Mesendoderm (in vitro differentiated cells): ENCODE measurements around the gene HEBP1.
A peak's percentile ranks its signal among the peaks of the same experiment; 100 is the strongest.

Source experiments
- DNase-seq: peaks from one replicate; pipeline ENCODE4 v3.0.0; 2013
- H2AK5ac ChIP-seq: 2 replicates; pipeline ENCODE4 v1.6.1; 2013; ENCODE audit warnings: low read length, inconsistent platforms
- H2BK120ac ChIP-seq: 2 replicates; pipeline ENCODE4 v1.6.1; 2013; ENCODE audit warnings: low read depth, mild to moderate bottlenecking, low read length, moderate library complexity, mixed read lengths
- H2BK15ac ChIP-seq: replicated peaks from 2 replicates; pipeline ENCODE4 v1.6.1; 2013; ENCODE audit warnings: low read depth, mild to moderate bottlenecking, moderate library complexity
- H2BK5ac ChIP-seq: 2 replicates; pipeline ENCODE4 v1.6.1; 2013; ENCODE audit warnings: low read length, inconsistent platforms
- H3K18ac ChIP-seq: 2 replicates; pipeline ENCODE4 v1.6.1; 2013; ENCODE audit warnings: mild to moderate bottlenecking, low read length, mixed read lengths
- H3K23ac ChIP-seq: one replicate; pipeline ENCODE4 v1.6.1; 2013; ENCODE audit warnings: low read length
- H3K27ac ChIP-seq: 2 replicates; pipeline ENCODE4 v1.5.1; 2013; ENCODE audit warnings: low read depth, mild to moderate bottlenecking, inconsistent platforms, low read length, moderate library complexity
- H3K27me3 ChIP-seq: 2 replicates; pipeline ENCODE4 v1.6.1; 2013; ENCODE audit warnings: low read length, control low read depth, mild to moderate bottlenecking, inconsistent platforms; ENCODE audit not compliant: insufficient read depth, poor library complexity
- H3K36me3 ChIP-seq: 2 replicates; pipeline ENCODE4 v1.6.1; 2013; ENCODE audit warnings: low read length, inconsistent platforms; ENCODE audit not compliant: control insufficient read depth, insufficient read depth
- H3K4ac ChIP-seq: one replicate; pipeline ENCODE4 v1.6.1; 2013; ENCODE audit warnings: low read depth, mild to moderate bottlenecking, low read length, moderate library complexity
- H3K4me1 ChIP-seq: 2 replicates; pipeline ENCODE4 v1.6.1; 2013; ENCODE audit warnings: low read depth, low read length, inconsistent platforms; ENCODE audit not compliant: control insufficient read depth
- H3K4me2 ChIP-seq: 2 replicates; pipeline ENCODE4 v1.6.1; 2013; ENCODE audit warnings: low read length
- H3K4me3 ChIP-seq: 2 replicates; pipeline ENCODE4 v1.5.1; 2013; ENCODE audit warnings: mild to moderate bottlenecking, low read length
- H3K56ac ChIP-seq: one replicate; pipeline ENCODE4 v1.6.1; 2013; ENCODE audit warnings: low read length
- H3K79me1 ChIP-seq: 2 replicates; pipeline ENCODE4 v1.6.1; 2013; ENCODE audit warnings: low read length, inconsistent platforms
- H3K79me2 ChIP-seq: 2 replicates; pipeline ENCODE4 v1.6.1; 2013; ENCODE audit warnings: mild to moderate bottlenecking, low read length; ENCODE audit not compliant: control insufficient read depth, insufficient read depth
- H3K9ac ChIP-seq: 2 replicates; pipeline ENCODE4 v1.6.1; 2013; ENCODE audit warnings: low read length, inconsistent platforms
- H4K5ac ChIP-seq: one replicate; pipeline ENCODE4 v1.6.1; 2013; ENCODE audit warnings: low read length
- H4K8ac ChIP-seq: one replicate; pipeline ENCODE4 v1.6.1; 2013; ENCODE audit warnings: low read depth, mild to moderate bottlenecking, control low read depth, low read length, moderate library complexity
- WGBS: extraction: QIAGEN DNeasy Blood & Tissue Kit; methylation state at CpG from one replicate; pipeline ENCODE4 v1.1.7; 2013; ENCODE audit warnings: low lambda C conversion rate, missing lambda C conversion rate; ENCODE audit not compliant: insufficient coverage; ENCODE audit errors: extremely low coverage; 5-methylcytosine and 5-hydroxymethylcytosine counted together

Gene HEBP1

DNA sequence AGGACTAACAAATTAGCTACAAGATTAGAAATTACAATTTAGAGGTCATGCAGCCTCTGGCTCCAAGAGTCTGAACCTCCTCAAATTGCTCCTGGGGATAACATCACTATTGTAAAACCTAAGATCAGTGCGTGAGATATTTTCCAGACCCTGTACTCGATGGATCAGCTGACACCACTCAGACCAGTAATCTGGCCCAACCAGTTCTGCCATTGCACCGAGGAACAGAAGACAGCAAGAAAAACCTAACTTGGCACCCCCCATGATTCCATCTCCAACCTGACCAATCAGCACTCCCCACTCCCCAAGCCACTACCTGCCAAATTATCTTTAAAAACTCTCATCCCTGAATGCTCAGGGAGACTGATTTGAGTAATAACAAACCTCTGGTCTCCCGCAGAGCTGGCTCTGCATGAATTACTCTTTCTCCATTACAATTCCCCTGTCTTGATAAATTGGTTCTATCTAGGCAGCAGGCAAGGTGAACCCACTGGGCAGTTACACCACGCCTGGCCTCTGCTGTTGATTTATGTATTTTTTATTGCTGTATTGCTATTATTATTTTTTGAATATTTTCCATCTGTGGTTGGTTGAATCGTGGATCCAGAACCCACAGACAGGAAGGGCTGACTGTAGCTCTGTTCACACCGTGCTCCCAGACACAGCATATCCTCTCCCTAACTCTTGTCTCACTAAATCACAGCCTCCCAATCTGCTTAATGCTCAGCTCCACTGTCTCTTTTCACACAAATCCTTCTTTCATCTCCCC, 9.2 kb downstream of the HEBP1 start:
- no peak overlapping the region for H3K9ac ChIP-seq
- H4K8ac ChIP-seq, result no peak overlapping the region
- H3K79me1 ChIP-seq, result no peaks in the 10 kb centered on the region
- no peak overlapping the region for H2BK15ac ChIP-seq
- no CpG with 5 or more reads among the region's 7 CpGs for WGBS
- no peak overlapping the region for H3K18ac ChIP-seq
- H3K23ac ChIP-seq, result no peak overlapping the region
- no peaks in the 10 kb centered on the region for H3K79me2 ChIP-seq
- no peak overlapping the region for H3K4me3 ChIP-seq
- no peak for DNase-seq
- no peak overlapping the region for H2AK5ac ChIP-seq
- peaks cover 2% of the 10 kb centered on the region for H3K4me1 ChIP-seq
- no peak overlapping the region for H3K27ac ChIP-seq
- no peak overlapping the region for H3K56ac ChIP-seq
- H3K4ac ChIP-seq, result no peak overlapping the region
- H3K36me3 ChIP-seq, result no peaks in the 10 kb centered on the region
- no peak overlapping the region for H4K5ac ChIP-seq
- no peak overlapping the region for H3K4me2 ChIP-seq
- no peak overlapping the region for H2BK120ac ChIP-seq
- H2BK5ac ChIP-seq, result no peak overlapping the region
- no peaks in the 10 kb centered on the region for H3K27me3 ChIP-seq

- Histone ChIP-seq H3K79me2 (no peaks in the 10 kb centered on the region), H3K18ac (no peak overlapping the region), H3K56ac (no peak overlapping the region), H3K4me1 (peaks cover 2% of the 10 kb centered on the region), H3K4ac (no peak overlapping the region), H2AK5ac (no peak overlapping the region), H3K79me1 (no peaks in the 10 kb centered on the region), H4K5ac (no peak overlapping the region), H2BK15ac (no peak overlapping the region), H4K8ac (no peak overlapping the region), H3K27me3 (no peaks in the 10 kb centered on the region), H3K27ac (no peak overlapping the region), H3K9ac (no peak overlapping the region), H2BK5ac (no peak overlapping the region), H3K4me3 (no peak overlapping the region), H3K36me3 (no peaks in the 10 kb centered on the region), H3K4me2 (no peak overlapping the region), H3K23ac (no peak overlapping the region), H2BK120ac (no peak overlapping the region)
- DNase-seq, result no peak
- WGBS, result no CpG with 5 or more reads among the region's 5 CpGs
Observed at GRCh38 chr12:12987421-12987820, 12.6 kb downstream of the HEBP1 start.

DNA sequence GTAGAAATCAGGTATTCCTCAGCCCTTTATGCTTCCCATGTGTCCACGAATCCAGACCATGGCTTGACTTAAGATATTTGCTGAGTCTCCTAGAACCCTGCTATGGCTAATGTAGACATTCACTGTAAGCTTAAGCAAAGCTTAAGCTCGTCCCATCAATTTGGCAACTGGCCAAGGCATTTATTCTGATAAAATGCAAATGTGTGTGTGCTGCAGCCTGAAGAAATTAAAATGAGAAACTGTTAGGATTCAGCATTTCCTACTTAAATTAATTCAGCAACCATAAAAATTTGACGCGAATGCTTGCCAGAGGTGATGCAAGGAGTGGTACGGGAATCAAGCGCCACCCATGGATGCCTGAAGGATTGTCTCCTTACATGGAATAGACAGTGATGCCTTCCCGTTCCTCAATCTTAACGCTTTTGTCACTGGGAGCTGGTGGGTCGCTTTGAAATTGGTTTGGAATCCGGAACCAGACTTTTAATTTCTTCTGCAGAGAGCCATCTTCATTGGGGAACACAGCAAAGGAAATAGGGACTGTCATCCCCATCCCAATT, 13.2 kb downstream of the HEBP1 start:
- no peak overlapping the region for H3K23ac ChIP-seq
- H3K4ac ChIP-seq, result no peak overlapping the region
- H3K4me3 ChIP-seq, result no peak overlapping the region
- H3K4me2 ChIP-seq, result no peak overlapping the region
- no peak overlapping the region for H4K5ac ChIP-seq
- no peaks in the 10 kb centered on the region for H3K79me1 ChIP-seq
- no peaks in the 10 kb centered on the region for H3K36me3 ChIP-seq
- DNase-seq, result no peak
- no peak overlapping the region for H2AK5ac ChIP-seq
- peaks cover 2% of the 10 kb centered on the region for H3K4me1 ChIP-seq
- H3K9ac ChIP-seq, result no peak overlapping the region
- WGBS, result no CpG with 5 or more reads among the region's 10 CpGs
- no peak overlapping the region for H2BK15ac ChIP-seq
- no peak overlapping the region for H2BK5ac ChIP-seq
- no peak overlapping the region for H3K56ac ChIP-seq
- no peaks in the 10 kb centered on the region for H3K27me3 ChIP-seq
- no peak overlapping the region for H3K18ac ChIP-seq
- no peaks in the 10 kb centered on the region for H3K79me2 ChIP-seq
- no peak overlapping the region for H2BK120ac ChIP-seq
- no peak overlapping the region for H4K8ac ChIP-seq
- no peak overlapping the region for H3K27ac ChIP-seq

DNA sequence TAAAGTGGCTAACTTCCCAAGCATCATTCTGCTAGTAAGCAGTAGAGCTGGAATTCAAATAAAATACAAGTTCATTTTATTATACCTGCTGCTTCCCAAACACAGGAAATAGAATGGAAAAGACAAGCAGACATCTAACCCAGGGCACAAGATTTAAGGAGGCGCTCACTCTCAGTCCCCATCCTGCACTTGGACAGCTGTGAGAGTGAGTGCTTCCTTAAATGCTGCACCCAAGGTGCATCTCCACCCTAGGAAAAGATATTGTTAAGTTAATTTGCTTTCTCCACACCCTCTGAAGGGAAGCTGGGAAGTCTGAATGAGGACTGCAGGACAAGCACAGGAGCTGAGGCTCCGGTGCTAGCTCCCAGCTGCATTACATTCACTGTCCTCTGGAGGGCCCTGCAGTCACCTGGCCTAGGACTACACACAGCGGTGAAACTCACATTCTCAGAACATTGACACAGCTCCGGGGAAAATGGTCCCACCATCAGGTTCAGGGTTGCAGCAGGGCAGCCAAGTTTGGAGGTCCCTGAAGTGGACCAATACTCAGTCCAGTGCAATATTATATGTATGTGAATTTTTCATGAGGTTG, 14.2 kb downstream of the HEBP1 start:
- Histone ChIP-seq H3K4ac (no peak overlapping the region), H3K27me3 (no peaks in the 10 kb centered on the region), H3K4me3 (no peak overlapping the region), H2AK5ac (no peak overlapping the region), H3K36me3 (no peaks in the 10 kb centered on the region), H3K56ac (no peak overlapping the region), H3K4me2 (no peak overlapping the region), H3K79me2 (no peaks in the 10 kb centered on the region), H2BK5ac (no peak overlapping the region), H3K23ac (no peak overlapping the region), H2BK120ac (no peak overlapping the region), H4K8ac (no peak overlapping the region), H3K79me1 (no peaks in the 10 kb centered on the region), H3K9ac (no peak overlapping the region), H3K4me1 (no peaks in the 10 kb centered on the region), H4K5ac (no peak overlapping the region), H2BK15ac (no peak overlapping the region), H3K18ac (no peak overlapping the region), H3K27ac (no peak overlapping the region)
- peak; percentile 73 for DNase-seq
- WGBS, result no CpG with 5 or more reads among the region's 4 CpGs

DNA sequence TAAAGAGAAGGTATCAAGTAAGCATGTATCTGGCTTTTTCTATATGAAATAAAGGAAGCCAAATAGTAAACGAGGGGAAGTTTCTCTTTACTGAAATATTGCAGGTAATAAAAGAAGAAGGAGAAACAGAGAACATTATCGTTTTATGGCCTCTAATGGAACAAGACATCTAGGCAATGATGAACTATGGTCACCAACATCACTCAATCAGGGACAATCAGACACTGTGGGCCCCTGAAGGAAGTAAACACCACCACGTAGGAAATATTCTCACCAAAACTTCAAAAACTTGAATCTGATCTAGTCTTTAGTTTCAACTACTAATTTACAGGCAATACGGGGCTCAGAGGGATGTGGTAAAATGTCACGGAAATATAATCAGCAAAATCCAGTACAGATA, 15.9 kb downstream of the HEBP1 start:
- Histone ChIP-seq H2BK15ac (no peak overlapping the region), H3K79me2 (no peaks in the 10 kb centered on the region), H3K9ac (no peak overlapping the region), H3K36me3 (no peaks in the 10 kb centered on the region), H3K18ac (no peak overlapping the region), H4K8ac (no peak overlapping the region), H4K5ac (no peak overlapping the region), H3K4me1 (no peaks in the 10 kb centered on the region), H3K79me1 (no peaks in the 10 kb centered on the region), H3K27ac (no peak overlapping the region), H3K4ac (no peak overlapping the region), H2BK5ac (no peak overlapping the region), H2AK5ac (no peak overlapping the region), H3K4me3 (no peak overlapping the region), H3K27me3 (no peaks in the 10 kb centered on the region), H2BK120ac (no peak overlapping the region), H3K23ac (no peak overlapping the region), H3K56ac (no peak overlapping the region), H3K4me2 (no peak overlapping the region)
- WGBS, result no CpG with 5 or more reads among the region's 5 CpGs
- no peak for DNase-seq
